H1 (cell line): ENCODE data around the gene CARD11. TPM values are rescaled to one million over a fixed set of nuclear protein-coding genes. Genes with fewer than 3 reads are reported as not detected.

ENCODE experiments used
- CTCF ChIA-PET: fragments of 300-600 bp; sonication (Branson Sonifier 250); formaldehyde crosslinking; loops from one replicate; lab custom pipeline; 2021; ENCODE audit not compliant: partially characterized antibody; lab: Charles Lee
- POLR2A ChIA-PET: fragments of 300-600 bp; sonication (Branson Sonifier 250); formaldehyde crosslinking; loops from one replicate; lab custom pipeline; 2021; ENCODE audit warnings: inconsistent platforms; ENCODE audit not compliant: partially characterized antibody; lab: Charles Lee
- DNase-seq, 2 experiments: peaks; one replicate each; pipeline versions ENCODE4 v3.0.0 to v3.0.0-alpha.2; 2010 to 2022; ENCODE audit warnings: low spot score in 2 of 2, low read depth in 1 of 2, mixed read lengths in 1 of 2
- FAIRE-seq: peaks from 2 replicates; lab custom pipeline; 2011; peaks lifted over from hg19 to GRCh38; lab: Jason Lieb, UNC
- H2AFZ ChIP-seq: 2 replicates; pipeline ENCODE4 v1.8.1; 2012; ENCODE audit warnings: low read length, inconsistent platforms
- H2AK5ac ChIP-seq: 2 replicates; pipeline ENCODE4 v1.6.1; 2013; ENCODE audit warnings: low read depth, low read length
- H2BK120ac ChIP-seq: replicated peaks from 2 replicates; pipeline ENCODE3; 2013; ENCODE audit warnings: low read depth, low read length, inconsistent platforms
- H2BK12ac ChIP-seq: 2 replicates; pipeline ENCODE4 v1.6.1; 2013; ENCODE audit warnings: low read depth, low read length
- H2BK15ac ChIP-seq: 2 replicates; pipeline ENCODE4 v1.6.1; 2013; ENCODE audit warnings: low read length
- H2BK20ac ChIP-seq: 2 replicates; pipeline ENCODE4 v1.6.1; 2013; ENCODE audit warnings: low read length
- H2BK5ac ChIP-seq: 2 replicates; pipeline ENCODE4 v1.6.1; 2013; ENCODE audit warnings: low read depth, low read length
- H3K14ac ChIP-seq: 2 replicates; pipeline ENCODE4 v1.6.1; 2013; ENCODE audit warnings: inconsistent platforms; ENCODE audit not compliant: insufficient read length
- H3K18ac ChIP-seq: 2 replicates; pipeline ENCODE4 v1.6.1; 2013; ENCODE audit warnings: low read length; ENCODE audit errors: extremely low read depth
- H3K23ac ChIP-seq: 2 replicates; pipeline ENCODE4 v1.6.1; 2013; ENCODE audit warnings: inconsistent platforms; ENCODE audit not compliant: insufficient read length
- H3K23me2 ChIP-seq: 2 replicates; pipeline ENCODE4 v1.6.1; 2013; ENCODE audit warnings: low read depth, low read length
- H3K27ac ChIP-seq: 2 replicates; pipeline ENCODE4 v1.6.1; 2011; ENCODE audit warnings: low read depth, low read length, inconsistent platforms
- H3K27me3 ChIP-seq, 4 experiments: replicated peaks in 1 of 4; 1 replicate in 1 of 4; 2 replicates in 3 of 4; pipeline versions ENCODE4 v1.6.1 to v1.8.1; 2011 to 2013; ENCODE audit warnings: low read length in 3 of 4, mild to moderate bottlenecking in 3 of 4, inconsistent platforms in 2 of 4, mixed read lengths in 2 of 4, moderate library complexity in 1 of 4; ENCODE audit not compliant: control insufficient read depth in 3 of 4, insufficient read depth in 3 of 4; ENCODE audit errors: extremely low read depth in 1 of 4
- H3K36me3 ChIP-seq, 4 experiments: 2 replicates each; pipeline versions ENCODE4 v1.6.1 to v1.8.1; 2011 to 2013; ENCODE audit warnings: mild to moderate bottlenecking in 4 of 4, low read length in 3 of 4, moderate library complexity in 2 of 4, control low read depth in 1 of 4, inconsistent platforms in 1 of 4; ENCODE audit not compliant: insufficient read depth in 4 of 4, control insufficient read depth in 2 of 4
- H3K4ac ChIP-seq: replicated peaks from 2 replicates; pipeline ENCODE3; 2013; ENCODE audit warnings: low read length, low read depth, mixed read lengths, inconsistent platforms; ENCODE audit not compliant: insufficient read length
- H3K4me1 ChIP-seq, 4 experiments: replicated peaks in 1 of 4; 1 replicate in 1 of 4; 2 replicates in 3 of 4; pipeline versions ENCODE4 v1.6.1 to v1.8.1; 2011 to 2013; ENCODE audit warnings: low read length in 3 of 4, inconsistent platforms in 2 of 4, mixed read lengths in 1 of 4; ENCODE audit not compliant: insufficient read depth in 4 of 4, control insufficient read depth in 3 of 4
- H3K4me2 ChIP-seq, 2 experiments: 2 replicates each; pipeline versions ENCODE4 v1.6.1 to v1.8.1; 2011 to 2013; ENCODE audit warnings: low read depth in 2 of 2, low read length in 2 of 2, control low read depth in 1 of 2, inconsistent platforms in 1 of 2, mild to moderate bottlenecking in 1 of 2; ENCODE audit not compliant: insufficient read depth in 1 of 2
- H3K4me3 ChIP-seq, 4 experiments: fragments of 200-600, 300-600 bp in 1 of 4; sonication (generic), shearing (Covaris generic), sonication (Bioruptor Twin) in 1 of 4; 2 replicates each; pipeline versions ENCODE4 v1.5.1 to v1.8.1; 2011 to 2016; ENCODE audit warnings: low read length in 4 of 4, low read depth in 3 of 4, control low read depth in 2 of 4, inconsistent platforms in 2 of 4, mild to moderate bottlenecking in 2 of 4, mixed read lengths in 1 of 4, moderate library complexity in 1 of 4; ENCODE audit not compliant: insufficient read depth in 2 of 4; ENCODE audit errors: extremely low read depth in 1 of 4
- H3K56ac ChIP-seq: replicated peaks from 2 replicates; pipeline ENCODE3; 2013; ENCODE audit warnings: low read depth, mild to moderate bottlenecking, mixed read lengths, low read length, inconsistent platforms; ENCODE audit not compliant: insufficient read length
- H3K79me1 ChIP-seq: 2 replicates; pipeline ENCODE4 v1.6.1; 2013; ENCODE audit warnings: low read depth, low read length, control low read depth
- H3K79me2 ChIP-seq, 2 experiments: 2 replicates each; pipeline versions ENCODE4 v1.6.1 to v1.8.1; 2012 to 2013; ENCODE audit warnings: low read length in 2 of 2, mild to moderate bottlenecking in 2 of 2, inconsistent platforms in 1 of 2; ENCODE audit not compliant: insufficient read depth in 2 of 2, control insufficient read depth in 1 of 2
- H3K9ac ChIP-seq, 4 experiments: replicated peaks in 1 of 4; 1 replicate in 1 of 4; 2 replicates in 3 of 4; pipeline versions ENCODE4 v1.6.1 to v1.8.1; 2011 to 2013; ENCODE audit warnings: low read depth in 3 of 4, low read length in 3 of 4, control low read depth in 2 of 4, mild to moderate bottlenecking in 2 of 4, moderate library complexity in 2 of 4, inconsistent platforms in 1 of 4; ENCODE audit errors: extremely low read depth in 1 of 4
- H3K9me3 ChIP-seq, 2 experiments: 2 replicates each; pipeline versions ENCODE4 v1.6.1 to v1.8.1; 2012 to 2013; ENCODE audit warnings: mild to moderate bottlenecking in 2 of 2, moderate library complexity in 2 of 2, control low read depth in 1 of 2, inconsistent platforms in 1 of 2, low read depth in 1 of 2, low read length in 1 of 2, mixed read lengths in 1 of 2; ENCODE audit not compliant: insufficient read depth in 2 of 2
- H4K20me1 ChIP-seq, 2 experiments: replicated peaks in 1 of 2; 2 replicates each; pipeline versions ENCODE3 to v1.8.1; 2011 to 2013; ENCODE audit warnings: inconsistent platforms in 2 of 2, low read length in 2 of 2, mild to moderate bottlenecking in 1 of 2; ENCODE audit not compliant: insufficient read depth in 2 of 2, control insufficient read depth in 1 of 2
- H4K5ac ChIP-seq: 2 replicates; pipeline ENCODE4 v1.6.1; 2013; ENCODE audit warnings: low read length, low read depth, mixed read lengths, inconsistent platforms; ENCODE audit not compliant: insufficient read length
- H4K8ac ChIP-seq: 2 replicates; pipeline ENCODE4 v1.8.0; 2013; ENCODE audit warnings: mild to moderate bottlenecking, moderate library complexity, low read length, inconsistent platforms; ENCODE audit not compliant: insufficient read depth; ENCODE audit errors: extremely low read depth
- H4K91ac ChIP-seq: replicated peaks from 2 replicates; pipeline ENCODE3; 2013; ENCODE audit warnings: low read length, mixed read lengths, inconsistent platforms; ENCODE audit not compliant: insufficient read length
- CBX5 ChIP-seq: fragments of 300-800, 300-1000 bp; sonication (generic); IDR thresholded peaks from 2 replicates; pipeline ENCODE4 v1.7.1; 2016; ENCODE audit warnings: antibody characterized with exemption, low read length, low read depth
- SIRT6 ChIP-seq: IDR thresholded peaks from one replicate; pipeline ENCODE4 v1.7.1; 2012; ENCODE audit warnings: low read length, inconsistent platforms
- TAF7 ChIP-seq: optimal IDR thresholded peaks from 2 replicates; pipeline ENCODE3; 2011; ENCODE audit warnings: low read depth, mild to moderate bottlenecking, inconsistent platforms, low read length, moderate library complexity, borderline replicate concordance
- WGBS, 2 experiments: shearing (Covaris generic) in 1 of 2; methylation state at CpG; one replicate each; pipeline versions ENCODE4 v1.1.6 to v1.1.7; 2013 to 2015; ENCODE audit warnings: low lambda C conversion rate in 2 of 2, mixed read lengths in 2 of 2, inconsistent platforms in 1 of 2, low coverage in 1 of 2, missing lambda C conversion rate in 1 of 2; ENCODE audit not compliant: insufficient replicate concordance in 2 of 2, insufficient coverage in 1 of 2, insufficient read length in 1 of 2; ENCODE audit errors: extremely low coverage in 1 of 2, missing lambda C conversion rate in 1 of 2; 5-methylcytosine and 5-hydroxymethylcytosine counted together
- polyA plus RNA-seq, 7 experiments: library from polyadenylated mRNA; depleted of rRNA in 3 of 7; stranded (reverse) in 5 of 7; unstranded in 2 of 7; fragments of >200 nt in 5 of 7; fragments of 200-250 nt in 2 of 7; gene quantifications; 1 replicate in 5 of 7; 2 replicates in 1 of 7; 4 replicates in 1 of 7; pipeline versions ENCODE4 v1.2.1 to v1.2.3, GENCODE V29; 2011 to 2013; ENCODE audit warnings: missing spikeins in 2 of 7, mixed read lengths in 2 of 7
- total RNA-seq: library from RNA; stranded (reverse); fragmentation: NEBNext Ultra II Directional; extraction: Animal tissue kit (Norgen Biotek cat#: 25700); gene quantifications from 2 replicates; pipeline ENCODE4 v1.2.1, GENCODE V29; 2021

Gene CARD11
- total and polyA plus RNA-seq, 2 of the 8 experiments (the other 6 are each of a cell fraction or from before 2014, with no cell fraction given) = 12.6 to 29.8 TPM

DNA sequence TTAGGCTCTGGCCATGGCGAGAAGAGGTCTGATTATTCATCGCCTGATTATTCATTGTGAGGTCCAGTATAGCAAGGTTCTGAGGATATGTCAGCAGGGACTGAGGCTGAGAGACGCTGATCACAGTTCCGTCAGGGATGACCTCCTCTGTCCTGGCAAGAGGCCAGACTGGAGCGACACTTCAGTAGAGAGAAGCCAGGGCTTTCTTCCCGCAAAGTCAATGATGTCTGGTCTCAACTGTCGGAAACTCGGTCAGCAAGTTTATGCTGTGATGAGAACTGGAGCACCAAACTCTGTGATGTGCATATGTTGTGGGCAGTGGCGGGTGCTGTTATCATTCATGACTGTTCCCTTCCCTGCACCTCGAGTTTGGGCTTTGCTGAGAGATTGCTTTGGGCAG lies 170.5 kb downstream of the CARD11 start:
- no peak overlapping the region for H3K27ac ChIP-seq
- peak overlapping the region; percentile 9; the same call in 1 of the 2 replicates for H2AFZ ChIP-seq
- WGBS, 2 experiments = 91% methylated on average over 10 of the region's 10 CpGs; no CpG with 5 or more reads in 1 of the 2 experiments
- H3K4me3 ChIP-seq = no peak overlapping the region
- H3K27me3 ChIP-seq = no peaks in the 10 kb centered on the region
- no peak overlapping the region for H3K4ac ChIP-seq
- H4K91ac ChIP-seq = no peak overlapping the region
- no peak overlapping the region for H4K5ac ChIP-seq
- H3K4me1 ChIP-seq = peaks cover 0 to 19% (median 8%) of the 10 kb centered on the region in 4 experiments; a peak in 6 of 7 replicates
- peak overlapping the region; percentile 99 for H2BK12ac ChIP-seq
- no peaks in the 10 kb centered on the region for H3K79me2 ChIP-seq
- no peak overlapping the region for H2AK5ac ChIP-seq
- no peak for TF ChIP-seq CBX5
- TF ChIP-seq SIRT6 = no peak
- no peak for TF ChIP-seq TAF7
- H2BK20ac ChIP-seq = peak overlapping the region; percentile 37; the same call in 1 of the 2 replicates
- no peaks in the 10 kb centered on the region for H3K9me3 ChIP-seq
- FAIRE-seq = no peak
- peak overlapping the region; percentile 42; the same call in 1 of the 2 replicates for H3K18ac ChIP-seq
- no peaks in the 10 kb centered on the region; the same call in 1 of the 2 replicates for H3K79me1 ChIP-seq
- H4K20me1 ChIP-seq = no peaks in the 10 kb centered on the region
- peak overlapping the region; percentile 99 for H2BK5ac ChIP-seq
- DNase-seq = no peak
- no peaks in the 10 kb centered on the region for H3K23me2 ChIP-seq
- CTCF ChIA-PET = no interaction called here
- no peak overlapping the region for H3K56ac ChIP-seq
- no peak overlapping the region for H2BK120ac ChIP-seq
- H3K9ac ChIP-seq = no peak overlapping the region
- H3K23ac ChIP-seq = no peak overlapping the region
- H4K8ac ChIP-seq = no peak overlapping the region
- no peaks in the 10 kb centered on the region for H3K36me3 ChIP-seq
- H3K14ac ChIP-seq = no peak overlapping the region
- H3K4me2 ChIP-seq = no peak overlapping the region
- H2BK15ac ChIP-seq = peak overlapping the region; percentile 74; the same call in 1 of the 2 replicates
- POLR2A ChIA-PET = interaction anchor here (0.6 to 2.3 kb wide), 5 partner anchors 14 to 529 kb away, joined by 3 to 5 read pairs (median 3); no protein-coding TSS in a partner anchor
